H9 (cell line): ENCODE results near the gene ERICH6. TPM values are rescaled to one million over a fixed set of nuclear protein-coding genes. Genes with fewer than 3 reads are reported as not detected.

Source experiments
- DNase-seq: peaks from one replicate; pipeline ENCODE4 v3.0.0-alpha.2; 2017
- H2AFZ ChIP-seq: one replicate; pipeline ENCODE4 v1.6.1; 2013; ENCODE audit warnings: mild to moderate bottlenecking, low read length, control low read depth, moderate library complexity
- H2AK5ac ChIP-seq: 2 replicates; pipeline ENCODE4 v1.6.1; 2013; ENCODE audit warnings: low read length, control low read depth, mixed read lengths; ENCODE audit not compliant: insufficient read length
- H2BK120ac ChIP-seq: one replicate; pipeline ENCODE4 v1.6.1; 2013; ENCODE audit warnings: low read depth, mild to moderate bottlenecking, low read length, control low read depth, inconsistent platforms; ENCODE audit not compliant: poor library complexity, severe bottlenecking
- H2BK12ac ChIP-seq: 2 replicates; pipeline ENCODE4 v1.6.1; 2013; ENCODE audit warnings: low read length, control low read depth, mixed read lengths, low read depth; ENCODE audit not compliant: insufficient read length
- H2BK15ac ChIP-seq: 2 replicates; pipeline ENCODE4 v1.6.1; 2013; ENCODE audit warnings: low read depth, low read length, control low read depth
- H2BK20ac ChIP-seq: one replicate; pipeline ENCODE4 v1.6.1; 2013; ENCODE audit warnings: low read depth, mild to moderate bottlenecking, low read length, control low read depth, inconsistent platforms; ENCODE audit not compliant: poor library complexity, severe bottlenecking
- H2BK5ac ChIP-seq: 2 replicates; pipeline ENCODE4 v1.6.1; 2013; ENCODE audit warnings: low read length, control low read depth, mixed read lengths; ENCODE audit not compliant: insufficient read length
- H3K14ac ChIP-seq: 2 replicates; pipeline ENCODE4 v1.6.1; 2013; ENCODE audit warnings: low read length, control low read depth; ENCODE audit not compliant: insufficient read depth
- H3K18ac ChIP-seq: 2 replicates; pipeline ENCODE4 v1.6.1; 2013; ENCODE audit warnings: low read depth, mild to moderate bottlenecking, mixed read lengths, low read length, control low read depth; ENCODE audit not compliant: insufficient read length
- H3K23ac ChIP-seq: 2 replicates; pipeline ENCODE4 v1.6.1; 2013; ENCODE audit warnings: low read length, control low read depth, mixed read lengths, low read depth; ENCODE audit not compliant: insufficient read length
- H3K23me2 ChIP-seq: 2 replicates; pipeline ENCODE4 v1.6.1; 2013; ENCODE audit warnings: low read depth, mild to moderate bottlenecking, mixed read lengths, low read length, control low read depth; ENCODE audit not compliant: insufficient read length, poor library complexity, severe bottlenecking
- H3K27ac ChIP-seq: 2 replicates; pipeline ENCODE4 v1.5.1; 2013; ENCODE audit warnings: low read length, control low read depth, mixed read lengths, low read depth; ENCODE audit not compliant: insufficient read length
- H3K27me3 ChIP-seq: 2 replicates; pipeline ENCODE4 v1.6.1; 2013; ENCODE audit warnings: low read length, control low read depth, inconsistent platforms; ENCODE audit not compliant: insufficient read depth
- H3K4ac ChIP-seq: 2 replicates; pipeline ENCODE4 v1.6.1; 2013; ENCODE audit warnings: low read depth, mild to moderate bottlenecking, control low read depth, inconsistent platforms, low read length, moderate library complexity
- H3K4me1 ChIP-seq: 2 replicates; pipeline ENCODE4 v1.6.1; 2013; ENCODE audit warnings: low read length, control low read depth, inconsistent platforms; ENCODE audit not compliant: insufficient read depth
- H3K4me2 ChIP-seq: 2 replicates; pipeline ENCODE4 v1.6.1; 2013; ENCODE audit warnings: low read length, control low read depth, mixed read lengths; ENCODE audit not compliant: insufficient read length, insufficient read depth
- H3K56ac ChIP-seq: 2 replicates; pipeline ENCODE4 v1.6.1; 2013; ENCODE audit warnings: low read depth, mild to moderate bottlenecking, mixed read lengths, low read length, control low read depth; ENCODE audit not compliant: insufficient read length
- H3K79me1 ChIP-seq: 2 replicates; pipeline ENCODE4 v1.6.1; 2013; ENCODE audit warnings: low read depth, mild to moderate bottlenecking, moderate library complexity, low read length, control low read depth, inconsistent platforms; ENCODE audit not compliant: insufficient read depth, poor library complexity, severe bottlenecking
- H3K79me2 ChIP-seq: 2 replicates; pipeline ENCODE4 v1.6.1; 2013; ENCODE audit warnings: low read length, control low read depth, inconsistent platforms; ENCODE audit not compliant: insufficient read depth
- H3K9ac ChIP-seq: 2 replicates; pipeline ENCODE4 v1.6.1; 2013; ENCODE audit warnings: low read length, control low read depth, mixed read lengths; ENCODE audit not compliant: insufficient read length; ENCODE audit errors: extremely low read depth
- H3K9me3 ChIP-seq: one replicate; pipeline ENCODE4 v1.6.1; 2013; ENCODE audit warnings: low read depth, low read length, inconsistent platforms; ENCODE audit not compliant: control insufficient read depth
- H3T11ph ChIP-seq: one replicate; pipeline ENCODE4 v1.6.1; 2013; ENCODE audit warnings: mild to moderate bottlenecking, low read length, control low read depth, inconsistent platforms
- H4K20me1 ChIP-seq: one replicate; pipeline ENCODE4 v1.6.1; 2013; ENCODE audit not compliant: control insufficient read depth, insufficient read length, insufficient read depth
- H4K5ac ChIP-seq: 2 replicates; pipeline ENCODE4 v1.6.1; 2013; ENCODE audit warnings: low read depth, mild to moderate bottlenecking, mixed read lengths, low read length, control low read depth; ENCODE audit not compliant: insufficient read length
- H4K8ac ChIP-seq: replicated peaks from 2 replicates; pipeline ENCODE4 v1.6.1; 2013; ENCODE audit warnings: low read length, control low read depth, mixed read lengths, low read depth; ENCODE audit not compliant: insufficient read length
- H4K91ac ChIP-seq: 2 replicates; pipeline ENCODE4 v1.6.1; 2013; ENCODE audit warnings: low read depth, mild to moderate bottlenecking, moderate library complexity, mixed read lengths, low read length, control low read depth; ENCODE audit not compliant: insufficient read length
- H3K27ac Mint-ChIP-seq, 3 experiments: 2 replicates in 2 of 3; 3 replicates in 1 of 3; pipeline ENCODE4 v1.8.0; 2020 to 2021; ENCODE audit warnings: mixed read lengths in 3 of 3, mild to moderate bottlenecking in 1 of 3, moderate library complexity in 1 of 3
- H3K27me3 Mint-ChIP-seq: 2 replicates; pipeline ENCODE4 v1.8.0; 2021; ENCODE audit warnings: low read depth, mild to moderate bottlenecking, moderate library complexity, mixed read lengths
- H3K36me3 Mint-ChIP-seq, 3 experiments: 2 replicates in 2 of 3; 3 replicates in 1 of 3; pipeline ENCODE4 v1.8.0; 2020 to 2021; ENCODE audit warnings: low read depth in 3 of 3, mixed read lengths in 3 of 3; ENCODE audit not compliant: insufficient read depth in 1 of 3
- H3K4me1 Mint-ChIP-seq, 2 experiments: 2 replicates each; pipeline ENCODE4 v1.8.0; 2020; ENCODE audit warnings: mixed read lengths in 2 of 2
- H3K4me3 Mint-ChIP-seq, 2 experiments: 2 replicates in 1 of 2; 3 replicates in 1 of 2; pipeline ENCODE4 v1.8.0; 2020 to 2021; ENCODE audit warnings: mild to moderate bottlenecking in 2 of 2, mixed read lengths in 2 of 2, moderate library complexity in 1 of 2
- H3K9me3 Mint-ChIP-seq, 2 experiments: 2 replicates in 1 of 2; 3 replicates in 1 of 2; pipeline ENCODE4 v1.8.0; 2020; ENCODE audit warnings: mild to moderate bottlenecking in 2 of 2, mixed read lengths in 2 of 2, moderate library complexity in 1 of 2
- CTCF ChIP-seq: fragments of 200-600 bp; sonication (generic); conservative IDR thresholded peaks from 3 replicates; pipeline ENCODE4 v1.8.0; 2021; ENCODE audit warnings: antibody characterized with exemption, mild to moderate bottlenecking
- WGBS: extraction: QIAGEN DNeasy Blood & Tissue Kit; methylation state at CpG from one replicate; pipeline ENCODE4 v1.1.7; 2013; ENCODE audit warnings: missing lambda C conversion rate, low lambda C conversion rate, mixed read lengths; ENCODE audit not compliant: insufficient read length; ENCODE audit errors: extremely low coverage; 5-methylcytosine and 5-hydroxymethylcytosine counted together
- total RNA-seq: library from RNA; stranded (reverse); gene quantifications from 2 replicates; pipeline ENCODE4 v1.2.1, GENCODE V29; 2021

Gene ERICH6
- total RNA-seq, 1 experiment from 2014 or later = not detected

- Histone ChIP-seq H3K27ac (no peak overlapping the region), H3K9ac (no peak overlapping the region), H3K27me3 (no peaks in the 10 kb centered on the region), H3K9me3 (no peaks in the 10 kb centered on the region), H2BK12ac (no peak overlapping the region), H3K4me1 (no peaks in the 10 kb centered on the region), H3T11ph (no peak overlapping the region), H4K5ac (no peak overlapping the region), H3K23me2 (no peaks in the 10 kb centered on the region), H3K18ac (no peak overlapping the region), H4K20me1 (no peaks in the 10 kb centered on the region), H3K4ac (no peak overlapping the region), H2AFZ (no peak overlapping the region), H3K4me2 (no peak overlapping the region), H4K91ac (no peak overlapping the region), H2BK20ac (no peak overlapping the region), H2BK5ac (no peak overlapping the region), H2AK5ac (no peak overlapping the region), H3K79me1 (no peaks in the 10 kb centered on the region), H3K79me2 (no peaks in the 10 kb centered on the region), H4K8ac (no peak overlapping the region), H3K23ac (no peak overlapping the region), H2BK15ac (no peak overlapping the region), H2BK120ac (no peak overlapping the region), H3K14ac (no peak overlapping the region), H3K56ac (no peak overlapping the region)
- H3K27me3 Mint-ChIP-seq = no peaks in the 10 kb centered on the region
- no peak for TF ChIP-seq CTCF
- no peaks in the 10 kb centered on the region for H3K9me3 Mint-ChIP-seq
- no peak overlapping the region for H3K4me3 Mint-ChIP-seq
- WGBS = no CpG with 5 or more reads among the region's 19 CpGs
- H3K36me3 Mint-ChIP-seq = no peaks in the 10 kb centered on the region
- no peak for DNase-seq
- no peak overlapping the region for H3K27ac Mint-ChIP-seq
- peaks cover 0 to 2% of the 10 kb centered on the region in 2 experiments; a peak in 1 of 4 replicates for H3K4me1 Mint-ChIP-seq
These were observed 24.2 kb upstream of the ERICH6 start for GRCh38 chr3:150727653-150728502.
